Glutamatergic neuron (in vitro differentiated cells): ENCODE data around the gene ADCY2. TPM values are rescaled to one million over a fixed set of nuclear protein-coding genes. Genes with fewer than 3 reads are reported as not detected.
A peak's percentile ranks its signal among the peaks of the same experiment; 100 is the strongest.

Experiments used
- DNase-seq: peaks from one replicate; pipeline ENCODE4 v3.0.0; 2022
- H3K27ac Mint-ChIP-seq: one replicate; pipeline ENCODE4 v1.8.0; 2020; ENCODE audit warnings: mild to moderate bottlenecking, mixed read lengths, inconsistent platforms; ENCODE audit not compliant: unreplicated experiment
- H3K27me3 Mint-ChIP-seq: one replicate; pipeline ENCODE4 v1.8.0; 2020; ENCODE audit warnings: mild to moderate bottlenecking, moderate library complexity, mixed read lengths, inconsistent platforms; ENCODE audit not compliant: unreplicated experiment
- H3K36me3 Mint-ChIP-seq: one replicate; pipeline ENCODE4 v1.8.0; 2020; ENCODE audit warnings: mild to moderate bottlenecking, mixed read lengths, inconsistent platforms; ENCODE audit not compliant: unreplicated experiment
- H3K4me1 Mint-ChIP-seq: one replicate; pipeline ENCODE4 v1.8.0; 2020; ENCODE audit warnings: mild to moderate bottlenecking, low read depth, mixed read lengths, inconsistent platforms; ENCODE audit not compliant: unreplicated experiment
- H3K4me3 Mint-ChIP-seq: one replicate; pipeline ENCODE4 v1.8.0; 2020; ENCODE audit warnings: mild to moderate bottlenecking, mixed read lengths, inconsistent platforms; ENCODE audit not compliant: unreplicated experiment
- H3K9me3 Mint-ChIP-seq: one replicate; pipeline ENCODE4 v1.8.0; 2020; ENCODE audit warnings: mild to moderate bottlenecking, moderate library complexity, mixed read lengths, inconsistent platforms; ENCODE audit not compliant: unreplicated experiment
- CTCF ChIP-seq: fragments of 200-600 bp; sonication (generic); IDR thresholded peaks from one replicate; pipeline ENCODE4 v1.5.0; 2021; ENCODE audit not compliant: partially characterized antibody, unreplicated experiment
- total RNA-seq: library from RNA; stranded (reverse); fragmentation: NEBNext Ultra II Directional; extraction: Animal tissue kit (Norgen Biotek cat#: 25700); gene quantifications from one replicate; pipeline ENCODE4 v1.2.1, GENCODE V29; 2021; ENCODE audit not compliant: unreplicated experiment

The ADCY2 gene
- total RNA-seq, 1 donor from 2014 or later, result 3.8 TPM

GRCh38 chr5:7610531-7611177 lies 214.7 kb downstream of the ADCY2 start:
- DNase-seq, result no peak
- no peaks in the 10 kb centered on the region for H3K4me1 Mint-ChIP-seq
- no peak overlapping the region for H3K4me3 Mint-ChIP-seq
- H3K27ac Mint-ChIP-seq, result no peak overlapping the region
- no peaks in the 10 kb centered on the region for H3K27me3 Mint-ChIP-seq
- TF ChIP-seq CTCF, result no peak
- H3K9me3 Mint-ChIP-seq, result no peaks in the 10 kb centered on the region
- no peaks in the 10 kb centered on the region for H3K36me3 Mint-ChIP-seq

GRCh38 chr5:7611518-7611917 lies 215.6 kb downstream of the ADCY2 start:
- no peak for DNase-seq
- Mint-ChIP-seq H3K27me3 (no peaks in the 10 kb centered on the region), H3K9me3 (no peaks in the 10 kb centered on the region), H3K36me3 (no peaks in the 10 kb centered on the region), H3K4me3 (no peak overlapping the region), H3K4me1 (no peaks in the 10 kb centered on the region), H3K27ac (no peak overlapping the region)
- TF ChIP-seq CTCF, result peak; percentile 30

GRCh38 chr5:7615566-7616061 lies 219.7 kb downstream of the ADCY2 start:
- Mint-ChIP-seq H3K9me3 (no peaks in the 10 kb centered on the region), H3K36me3 (no peaks in the 10 kb centered on the region), H3K27ac (no peak overlapping the region), H3K4me3 (no peak overlapping the region), H3K4me1 (no peaks in the 10 kb centered on the region), H3K27me3 (no peaks in the 10 kb centered on the region)
- DNase-seq, result no peak
- TF ChIP-seq CTCF, result no peak

GRCh38 chr5:7616897-7617296 lies 221.0 kb downstream of the ADCY2 start:
- no peak for DNase-seq
- no peak for TF ChIP-seq CTCF
- Mint-ChIP-seq H3K9me3 (no peaks in the 10 kb centered on the region), H3K27me3 (no peaks in the 10 kb centered on the region), H3K27ac (no peak overlapping the region), H3K36me3 (no peaks in the 10 kb centered on the region), H3K4me3 (no peak overlapping the region), H3K4me1 (peaks cover 4% of the 10 kb centered on the region)

GRCh38 chr5:7622498-7622897 lies 226.6 kb downstream of the ADCY2 start:
- no peak overlapping the region for H3K27ac Mint-ChIP-seq
- TF ChIP-seq CTCF, result no peak
- no peak overlapping the region for H3K4me3 Mint-ChIP-seq
- H3K4me1 Mint-ChIP-seq, result peaks cover 9% of the 10 kb centered on the region
- H3K36me3 Mint-ChIP-seq, result no peaks in the 10 kb centered on the region
- H3K9me3 Mint-ChIP-seq, result no peaks in the 10 kb centered on the region
- no peaks in the 10 kb centered on the region for H3K27me3 Mint-ChIP-seq
- no peak for DNase-seq
